H54 (cell line): ENCODE measurements around the gene TNFAIP2.

Experiments used
- DNase-seq: peaks from one replicate; pipeline ENCODE4 v3.0.0; 2011; ENCODE audit warnings: low spot score, mixed read lengths; ENCODE audit not compliant: insufficient read length
- FAIRE-seq: peaks from 3 replicates; lab custom pipeline; 2011; peaks lifted over from hg19 to GRCh38; lab: Jason Lieb, UNC
- POLR2A ChIP-seq: IDR thresholded peaks from 2 replicates; pipeline ENCODE4 v1.6.1; 2011; ENCODE audit warnings: low read depth, mild to moderate bottlenecking, low read length

The TNFAIP2 gene

GRCh38 chr14:103088921-103089320 lies 34.3 kb upstream of the TNFAIP2 start:
- no peak for FAIRE-seq
- TF ChIP-seq POLR2A, result no peak
- no peak for DNase-seq

- DNase-seq (no peak), FAIRE-seq (no peak)
- TF ChIP-seq POLR2A, result no peak
These were observed 33.6 kb upstream of the TNFAIP2 start for GRCh38 chr14:103089386-103090335.

DNA sequence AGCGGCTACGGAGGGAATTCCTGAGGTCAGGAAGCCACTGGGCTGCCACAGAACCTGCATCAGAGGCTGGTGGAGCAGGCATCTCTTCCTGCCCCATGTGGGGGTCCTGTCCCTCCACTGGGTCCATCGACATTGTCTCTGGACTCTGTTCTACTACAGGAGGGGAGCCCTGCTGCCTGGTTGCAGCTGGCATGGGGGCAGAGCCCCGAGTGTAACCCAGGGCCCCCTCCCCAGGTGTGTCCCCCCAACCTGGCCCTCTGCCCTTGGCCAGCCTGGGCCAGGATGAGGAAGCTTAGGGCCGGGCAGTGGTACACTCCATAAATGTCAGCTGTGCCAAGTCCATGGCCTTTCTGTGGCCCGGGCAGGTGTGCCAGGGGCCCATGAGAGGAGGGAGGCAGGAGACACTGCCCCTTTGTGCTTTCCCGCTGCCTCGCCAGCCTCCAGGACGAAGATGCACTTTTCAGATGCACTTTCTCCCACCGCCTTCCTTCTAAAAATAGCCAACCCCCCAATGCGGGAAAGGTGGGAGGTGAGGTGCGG lies 32.7 kb upstream of the TNFAIP2 start:
- no peak for FAIRE-seq

DNA sequence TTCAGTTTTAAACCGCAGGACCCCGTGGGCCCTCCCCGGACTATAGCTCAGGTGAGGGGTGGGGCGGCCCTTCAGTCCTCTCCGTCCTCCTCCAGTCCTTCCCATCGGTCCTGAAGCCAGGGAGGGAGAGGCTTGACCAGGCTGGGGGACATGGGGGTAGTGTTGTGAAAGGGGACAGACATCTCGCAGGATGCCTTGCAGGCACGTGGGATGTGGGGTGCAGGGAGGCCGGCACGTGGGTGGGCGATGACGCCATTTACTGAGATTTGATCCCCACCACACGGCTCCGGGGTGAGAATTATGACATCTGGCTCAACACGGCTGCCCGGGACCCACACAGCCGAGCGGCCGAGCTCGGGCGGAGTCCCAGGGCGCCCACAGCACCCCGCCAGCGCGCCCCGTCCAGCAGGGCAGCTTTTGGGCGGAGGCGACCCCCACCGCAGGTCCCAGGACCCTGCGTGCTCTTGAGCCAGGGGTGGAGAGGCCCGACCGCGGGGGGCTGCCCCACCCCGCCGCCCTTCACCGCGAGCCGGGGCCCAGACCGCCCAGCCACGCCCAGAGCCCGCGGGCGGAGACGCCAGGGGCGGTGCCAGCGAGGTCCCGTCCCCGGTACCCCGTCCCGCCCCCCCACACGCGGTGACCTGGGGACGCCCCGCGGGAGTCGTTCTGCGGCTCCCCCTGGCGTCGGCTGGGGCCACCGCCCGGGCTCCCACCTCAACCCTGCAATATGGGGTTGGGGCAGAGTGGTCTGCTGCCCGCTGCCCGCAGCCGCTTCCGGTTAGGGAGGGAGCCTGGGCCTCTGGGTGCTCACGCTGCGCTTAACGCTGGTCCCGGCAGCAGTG lies 32.0 kb upstream of the TNFAIP2 start:
- no peak for FAIRE-seq
- TF ChIP-seq POLR2A, result no peak
- peak; percentile 65 for DNase-seq

More for the DNA sequence above, 32.7 kb upstream of the TNFAIP2 start:
- no peak for DNase-seq
- no peak for TF ChIP-seq POLR2A

- no peak for DNase-seq
- no peak for FAIRE-seq
- no peak for TF ChIP-seq POLR2A
These were observed 31.4 kb upstream of the TNFAIP2 start for GRCh38 chr14:103091883-103092222.

GRCh38 chr14:103093856-103094405 lies 29.3 kb upstream of the TNFAIP2 start:
- FAIRE-seq, result no peak
- DNase-seq, result no peak
- TF ChIP-seq POLR2A, result no peak

GRCh38 chr14:103094406-103095209 lies 28.7 kb upstream of the TNFAIP2 start, which contains the start of gene EXOC3L4:
TSS of gene EXOC3L4 (plus strand) at chr14:103094725. CDS start at chr14:103100220, 5,495 bp downstream.
- FAIRE-seq (no peak), DNase-seq (no peak)
- no peak for TF ChIP-seq POLR2A

DNA sequence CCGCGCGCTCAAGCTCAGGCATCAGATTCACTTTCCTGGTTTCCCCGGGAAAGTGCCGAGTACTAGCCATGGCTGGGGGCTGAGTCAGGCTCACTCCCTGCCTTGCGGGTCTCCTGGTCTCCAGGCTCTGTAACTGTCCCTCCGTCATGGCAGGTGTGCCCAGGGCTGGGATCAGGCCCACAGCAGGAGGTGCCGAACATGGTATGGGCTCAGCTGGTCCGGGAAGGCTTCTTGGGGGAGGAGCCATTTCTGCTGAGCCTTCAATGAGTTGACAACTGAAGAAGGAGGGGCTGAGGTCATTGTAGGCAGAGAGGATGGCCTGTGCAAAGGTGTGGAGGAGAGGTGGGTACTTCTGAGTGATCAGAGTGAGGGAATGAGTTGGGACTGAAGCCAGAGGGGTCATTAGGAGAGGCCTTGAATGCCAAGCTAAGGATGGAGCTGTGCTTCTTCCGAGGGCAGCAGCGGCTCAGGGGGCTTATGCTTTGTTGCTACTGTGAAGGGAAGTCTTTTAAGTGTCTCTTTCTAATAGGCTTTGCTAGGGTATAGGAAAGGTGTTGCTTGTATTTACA lies 28.0 kb upstream of the TNFAIP2 start:
- FAIRE-seq, result no peak
- no peak for TF ChIP-seq POLR2A
- DNase-seq, result no peak

- TF ChIP-seq POLR2A, result no peak
- no peak for FAIRE-seq
- DNase-seq, result no peak
These were observed 26.9 kb upstream of the TNFAIP2 start for GRCh38 chr14:103096387-103096786.

- no peak for TF ChIP-seq POLR2A
- FAIRE-seq, result no peak
- no peak for DNase-seq
These were observed 25.8 kb upstream of the TNFAIP2 start for GRCh38 chr14:103097244-103097993.

GRCh38 chr14:103097994-103098957 lies 25.0 kb upstream of the TNFAIP2 start:
- no peak for TF ChIP-seq POLR2A
- no peak for FAIRE-seq

More at GRCh38 chr14:103097994-103098957, 25.0 kb upstream of the TNFAIP2 start:
- no peak for DNase-seq
